ENCODE data around the gene RASGEF1C.

GRCh38 chr5:180166176-180166575 is 42.8 kb downstream of the RASGEF1C start:
- TF ChIP-seq POLR2A (IDR thresholded peaks at IDR 0.05; ENCODE audit: low read length) (no peak), GATA1 (IDR thresholded peaks at IDR 0.05; ENCODE audit: low read depth, low read length) (no peak)

Data from erythroblast (primary cell).